Stomach (tissue), 4 donors: ENCODE data around the gene PSPN.

Experiments used
- CTCF ChIP-seq, 7 experiments: fragments of 450-650 bp in 4 of 7; fragments of 200-600 bp in 3 of 7; sonication (generic) in 3 of 7; IDR thresholded peaks; one replicate each; pipeline ENCODE4 v1.5.1; 2016 to 2019; ENCODE audit warnings: antibody characterized with exemption in 7 of 7, control low read depth in 2 of 7, mild to moderate bottlenecking in 1 of 7
- EP300 ChIP-seq: sonication (generic); formaldehyde crosslinking; IDR thresholded peaks from one replicate; pipeline ENCODE4 v1.6.1; 2017; ENCODE audit warnings: antibody characterized with exemption
- POLR2A ChIP-seq, 4 donors: fragments of 450-650 bp; IDR thresholded peaks; one replicate each; pipeline ENCODE4 v1.6.1; 2016; ENCODE audit warnings: antibody characterized with exemption in 4 of 4, control low read depth in 2 of 4, mild to moderate bottlenecking in 1 of 4, moderate library complexity in 1 of 4

- no peak for TF ChIP-seq CTCF (IDR thresholded peaks at IDR 0.05)
- TF ChIP-seq EP300, result no peak
- TF ChIP-seq POLR2A (IDR thresholded peaks at IDR 0.05), result no peak
These were observed 5.5 kb upstream of the PSPN start for GRCh38 chr19:6381030-6381750.
